ENCODE results near the gene DAAM2.

Gene DAAM2

DNA sequence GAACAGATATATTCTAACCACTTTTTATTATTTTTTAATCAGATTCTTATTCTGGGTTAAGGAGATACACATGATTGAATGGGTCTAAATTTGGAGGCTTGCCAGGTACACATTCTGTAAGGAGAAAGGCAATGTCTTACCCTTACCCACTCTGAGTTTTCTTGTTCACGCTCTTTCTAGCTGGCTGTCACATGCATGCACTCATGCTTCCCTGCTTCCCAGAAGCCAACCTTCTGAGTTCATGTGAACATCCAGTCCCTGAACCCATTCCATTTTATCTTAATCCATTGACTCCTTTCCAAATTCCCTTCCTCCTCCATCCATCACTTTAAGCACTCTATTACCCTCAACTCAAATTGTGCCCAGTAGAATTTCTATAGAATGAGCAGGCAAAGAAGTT, 159.5 kb downstream of the DAAM2 start:
- no peaks in the 10 kb centered on the region for H3K36me3 ChIP-seq (ENCODE audit: insufficient read depth, low read length)
- no peaks in the 10 kb centered on the region for H3K4me1 ChIP-seq (ENCODE audit: insufficient read depth, low read length, poor library complexity, severe bottlenecking)
- no peaks in the 10 kb centered on the region for H3K9me3 ChIP-seq (ENCODE audit: insufficient read depth, low read depth, low read length)
- H3K9me2 ChIP-seq (replicated peaks; ENCODE audit: low read depth, low read length), result no peaks in the 10 kb centered on the region
- no peaks in the 10 kb centered on the region for H3K79me2 ChIP-seq (ENCODE audit: insufficient read depth, low read length)
- no peak overlapping the region for H3K4me3 ChIP-seq (ENCODE audit: low read length, poor library complexity, severe bottlenecking)
- TF ChIP-seq, protein P1, sequence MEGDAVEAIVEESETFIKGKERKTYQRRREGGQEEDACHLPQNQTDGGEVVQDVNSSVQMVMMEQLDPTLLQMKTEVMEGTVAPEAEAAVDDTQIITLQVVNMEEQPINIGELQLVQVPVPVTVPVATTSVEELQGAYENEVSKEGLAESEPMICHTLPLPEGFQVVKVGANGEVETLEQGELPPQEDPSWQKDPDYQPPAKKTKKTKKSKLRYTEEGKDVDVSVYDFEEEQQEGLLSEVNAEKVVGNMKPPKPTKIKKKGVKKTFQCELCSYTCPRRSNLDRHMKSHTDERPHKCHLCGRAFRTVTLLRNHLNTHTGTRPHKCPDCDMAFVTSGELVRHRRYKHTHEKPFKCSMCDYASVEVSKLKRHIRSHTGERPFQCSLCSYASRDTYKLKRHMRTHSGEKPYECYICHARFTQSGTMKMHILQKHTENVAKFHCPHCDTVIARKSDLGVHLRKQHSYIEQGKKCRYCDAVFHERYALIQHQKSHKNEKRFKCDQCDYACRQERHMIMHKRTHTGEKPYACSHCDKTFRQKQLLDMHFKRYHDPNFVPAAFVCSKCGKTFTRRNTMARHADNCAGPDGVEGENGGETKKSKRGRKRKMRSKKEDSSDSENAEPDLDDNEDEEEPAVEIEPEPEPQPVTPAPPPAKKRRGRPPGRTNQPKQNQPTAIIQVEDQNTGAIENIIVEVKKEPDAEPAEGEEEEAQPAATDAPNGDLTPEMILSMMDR (conservative IDR thresholded peaks at IDR 0.05; ENCODE audit: low read length), result no peak
- no peak for TF ChIP-seq EZH2phosphoT487 (IDR thresholded peaks at IDR 0.05; ENCODE audit: borderline replicate concordance)
- H3K4me2 ChIP-seq (ENCODE audit: low read depth, low read length, poor library complexity, severe bottlenecking), result no peak overlapping the region
- H3K9ac ChIP-seq (ENCODE audit: low read depth, low read length, poor library complexity, severe bottlenecking), result no peak overlapping the region
- H4K20me1 ChIP-seq (ENCODE audit: insufficient read depth, low read length, poor library complexity, severe bottlenecking), result no peaks in the 10 kb centered on the region
- no peaks in the 10 kb centered on the region for H3F3A ChIP-seq (ENCODE audit: low read depth)
- H2AFZ ChIP-seq (ENCODE audit: low read length), result no peak overlapping the region
- no peaks in the 10 kb centered on the region for H3K27me3 ChIP-seq (ENCODE audit: insufficient read depth, low read length, poor library complexity, severe bottlenecking)

- no peak for TF ChIP-seq EZH2phosphoT487 (IDR thresholded peaks at IDR 0.05; ENCODE audit: borderline replicate concordance)
- TF ChIP-seq, protein P1 (conservative IDR thresholded peaks at IDR 0.05; ENCODE audit: low read length), result no peak
- no peak overlapping the region for H2AFZ ChIP-seq (ENCODE audit: low read length)
- no peaks in the 10 kb centered on the region for H3K4me1 ChIP-seq (ENCODE audit: insufficient read depth, low read length, poor library complexity, severe bottlenecking)
- no peaks in the 10 kb centered on the region for H3K27me3 ChIP-seq (ENCODE audit: insufficient read depth, low read length, poor library complexity, severe bottlenecking)
- H3K36me3 ChIP-seq (ENCODE audit: insufficient read depth, low read length), result no peaks in the 10 kb centered on the region
- H3K79me2 ChIP-seq (ENCODE audit: insufficient read depth, low read length), result no peaks in the 10 kb centered on the region
- H3K9ac ChIP-seq (ENCODE audit: low read depth, low read length, poor library complexity, severe bottlenecking), result no peak overlapping the region
- no peaks in the 10 kb centered on the region for H4K20me1 ChIP-seq (ENCODE audit: insufficient read depth, low read length, poor library complexity, severe bottlenecking)
- H3K4me2 ChIP-seq (ENCODE audit: low read depth, low read length, poor library complexity, severe bottlenecking), result no peak overlapping the region
- no peaks in the 10 kb centered on the region for H3F3A ChIP-seq (ENCODE audit: low read depth)
- H3K9me2 ChIP-seq (replicated peaks; ENCODE audit: low read depth, low read length), result no peaks in the 10 kb centered on the region
- no peaks in the 10 kb centered on the region for H3K9me3 ChIP-seq (ENCODE audit: insufficient read depth, low read depth, low read length)
- no peak overlapping the region for H3K4me3 ChIP-seq (ENCODE audit: low read length, poor library complexity, severe bottlenecking)
Observed at GRCh38 chr6:39952167-39952566, 160.0 kb downstream of the DAAM2 start.

GRCh38 chr6:39953076-39953618, 161.0 kb downstream of the DAAM2 start:
- H3K4me2 ChIP-seq (ENCODE audit: low read depth, low read length, poor library complexity, severe bottlenecking), result no peak overlapping the region
- H3K36me3 ChIP-seq (ENCODE audit: insufficient read depth, low read length), result no peaks in the 10 kb centered on the region
- no peak overlapping the region for H3K4me3 ChIP-seq (ENCODE audit: low read length, poor library complexity, severe bottlenecking)
- no peaks in the 10 kb centered on the region for H3K4me1 ChIP-seq (ENCODE audit: insufficient read depth, low read length, poor library complexity, severe bottlenecking)
- H3K27me3 ChIP-seq (ENCODE audit: insufficient read depth, low read length, poor library complexity, severe bottlenecking), result no peaks in the 10 kb centered on the region
- H3K9ac ChIP-seq (ENCODE audit: low read depth, low read length, poor library complexity, severe bottlenecking), result no peak overlapping the region
- H3K9me3 ChIP-seq (ENCODE audit: insufficient read depth, low read depth, low read length), result no peaks in the 10 kb centered on the region
- no peak overlapping the region for H2AFZ ChIP-seq (ENCODE audit: low read length)
- TF ChIP-seq, protein P1 (conservative IDR thresholded peaks at IDR 0.05; ENCODE audit: low read length), result no peak
- TF ChIP-seq EZH2phosphoT487 (IDR thresholded peaks at IDR 0.05; ENCODE audit: borderline replicate concordance), result no peak
- no peaks in the 10 kb centered on the region for H3F3A ChIP-seq (ENCODE audit: low read depth)
- H3K9me2 ChIP-seq (replicated peaks; ENCODE audit: low read depth, low read length), result no peaks in the 10 kb centered on the region
- H4K20me1 ChIP-seq (ENCODE audit: insufficient read depth, low read length, poor library complexity, severe bottlenecking), result no peaks in the 10 kb centered on the region
- no peaks in the 10 kb centered on the region for H3K79me2 ChIP-seq (ENCODE audit: insufficient read depth, low read length)

Data from Loucy (cell line).